ENCODE results near the gene SEMA3G.

SEMA3G gene

DNA sequence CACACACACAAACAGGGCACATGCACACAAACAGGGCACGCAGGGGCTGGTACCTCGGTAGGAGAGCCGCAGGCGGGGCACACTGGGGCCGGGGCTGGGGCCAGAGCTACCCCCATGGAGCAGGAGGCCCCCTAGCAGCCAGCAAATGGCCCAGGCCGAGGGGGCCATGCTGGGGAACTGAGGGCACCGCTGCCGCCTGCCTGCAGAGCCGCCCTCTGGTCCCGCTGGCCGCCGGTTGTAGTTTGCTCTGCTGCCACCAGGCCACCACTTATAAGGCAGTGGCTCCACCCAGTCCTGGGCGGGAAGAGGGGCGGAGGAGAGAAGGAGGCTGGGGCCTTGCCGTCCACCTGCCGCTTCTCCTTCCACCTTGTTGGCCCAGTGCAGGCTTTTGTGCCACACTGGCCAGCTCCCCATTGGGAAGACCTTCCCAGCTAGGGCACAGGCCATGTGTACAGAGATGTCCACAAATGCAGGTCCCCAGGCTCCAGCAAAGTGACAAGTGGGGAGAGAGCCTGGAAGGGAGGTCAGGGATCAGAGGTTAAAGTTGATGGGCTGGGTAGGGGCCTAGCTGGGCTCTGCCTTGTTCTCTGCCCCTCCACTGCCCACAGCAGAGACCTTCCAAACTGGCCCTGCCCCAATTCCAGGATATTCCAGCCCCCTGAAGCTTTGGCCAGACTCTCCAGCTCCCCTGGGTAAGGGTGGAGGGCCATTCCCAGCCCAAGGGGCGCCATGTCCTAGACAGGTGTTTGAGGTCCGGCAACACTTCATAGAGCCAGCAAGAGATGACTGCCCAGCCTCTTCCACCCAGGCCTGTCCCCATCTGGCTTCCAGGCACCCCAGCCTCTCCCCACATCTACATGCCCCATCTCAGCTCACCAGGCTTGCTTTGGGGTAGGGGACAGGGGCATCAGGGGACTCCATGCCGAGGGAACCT is at the start of gene SEMA3G:
Gene SEMA3G (minus strand): TSS at position 244 of the 934 bp plus-strand sequence. CDS start 76 bp downstream, at position 168.
- DNase-seq, result peak; percentile 36 to 65 (median 51)

DNA sequence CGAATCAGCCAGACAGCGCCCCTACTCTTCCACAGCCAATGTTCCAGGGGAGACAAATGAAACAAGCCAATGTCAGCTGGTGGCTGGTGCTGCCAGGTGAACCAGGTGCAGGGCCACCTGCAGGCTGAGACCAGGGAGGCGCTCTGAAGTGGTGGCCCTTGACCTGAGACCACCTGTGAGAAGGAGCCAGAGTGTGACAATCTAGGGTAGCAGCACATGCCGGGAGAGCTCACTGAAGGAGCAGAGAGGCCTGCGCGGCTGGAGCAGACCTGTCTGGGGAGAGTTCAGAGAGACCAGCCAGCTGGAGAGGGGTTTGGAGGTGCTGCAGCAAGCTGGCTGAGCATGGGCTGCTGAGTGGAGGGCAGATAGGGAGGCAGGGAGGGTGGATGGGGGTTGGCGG is 49.5 kb upstream of the SEMA3G start:
- no peak for DNase-seq

DNA sequence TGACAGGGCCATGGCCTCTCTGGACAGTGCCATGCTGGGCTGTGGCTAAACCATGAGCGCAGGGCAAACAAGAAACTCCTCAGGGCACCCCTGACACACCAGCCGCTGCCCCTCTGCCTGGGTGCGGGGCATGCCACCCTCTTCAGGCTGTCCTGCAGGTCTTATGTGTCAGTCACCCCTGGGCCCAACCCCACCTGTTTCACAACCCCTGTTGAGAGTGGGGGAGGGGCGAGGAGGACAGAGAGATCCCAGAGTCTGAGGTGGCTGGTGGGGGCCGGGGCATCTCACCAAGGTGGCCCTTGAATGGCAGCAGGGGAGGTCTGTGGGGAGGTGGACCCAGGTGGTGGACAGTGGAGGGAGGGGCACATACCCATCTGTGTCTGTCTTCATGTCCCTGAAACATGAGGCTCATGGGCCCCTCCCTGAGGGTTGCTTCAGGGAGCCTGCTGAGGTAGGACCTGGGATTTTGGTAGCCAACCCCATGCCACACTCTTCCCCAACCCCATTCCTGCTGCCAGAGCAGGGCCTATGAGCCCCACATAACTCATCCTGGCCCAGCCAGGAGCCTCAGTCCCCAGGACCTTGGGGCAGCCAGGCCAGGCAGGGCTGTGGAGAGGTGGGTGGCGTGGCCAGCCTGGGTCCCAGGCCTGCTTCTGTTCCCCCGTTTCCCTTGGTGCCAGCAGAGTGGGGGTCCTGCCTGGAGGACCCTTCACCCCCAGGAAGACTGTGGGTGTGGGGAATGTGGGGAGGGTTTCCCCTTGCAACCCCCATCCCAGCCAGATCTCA is 48.5 kb upstream of the SEMA3G start:
- DNase-seq, result no peak

DNA sequence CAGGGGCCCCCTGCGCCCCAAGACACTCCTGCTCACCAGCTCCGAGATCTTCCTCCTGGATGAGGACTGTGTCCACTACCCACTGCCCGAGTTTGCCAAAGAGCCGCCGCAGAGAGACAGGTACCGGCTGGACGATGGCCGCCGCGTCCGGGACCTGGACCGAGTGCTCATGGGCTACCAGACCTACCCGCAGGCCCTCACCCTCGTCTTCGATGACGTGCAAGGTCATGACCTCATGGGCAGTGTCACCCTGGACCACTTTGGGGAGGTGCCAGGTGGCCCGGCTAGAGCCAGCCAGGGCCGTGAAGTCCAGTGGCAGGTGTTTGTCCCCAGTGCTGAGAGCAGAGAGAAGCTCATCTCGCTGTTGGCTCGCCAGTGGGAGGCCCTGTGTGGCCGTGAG is 47.2 kb upstream of the SEMA3G start:
- DNase-seq, result no peak

DNA sequence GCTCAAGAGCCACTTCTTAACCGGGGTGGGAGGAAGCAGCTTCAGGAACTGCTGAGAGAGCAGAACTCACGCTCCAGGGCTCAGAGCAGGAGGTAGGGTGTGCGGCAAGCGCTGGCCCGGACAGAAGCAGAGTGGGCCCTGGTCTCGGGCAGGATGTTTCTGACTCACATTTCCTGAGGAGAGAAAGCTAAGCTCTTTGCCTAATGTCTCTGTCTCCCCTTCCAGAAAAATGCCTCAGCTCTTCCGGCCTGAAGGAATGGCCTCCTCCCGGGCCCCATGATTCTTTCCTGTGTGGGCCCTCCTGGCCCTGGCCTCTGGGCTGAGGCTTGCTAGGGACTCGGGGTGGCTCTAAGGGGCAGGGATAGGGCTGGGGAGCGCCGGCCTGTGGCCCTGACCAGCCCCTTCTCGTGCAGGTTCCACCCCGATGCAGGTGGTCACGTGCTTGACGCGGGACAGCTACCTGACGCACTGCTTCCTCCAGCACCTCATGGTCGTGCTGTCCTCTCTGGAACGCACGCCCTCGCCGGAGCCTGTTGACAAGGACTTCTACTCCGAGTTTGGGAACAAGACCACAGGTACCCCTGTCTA is 46.1 kb upstream of the SEMA3G start:
- DNase-seq, result no peak

DNA sequence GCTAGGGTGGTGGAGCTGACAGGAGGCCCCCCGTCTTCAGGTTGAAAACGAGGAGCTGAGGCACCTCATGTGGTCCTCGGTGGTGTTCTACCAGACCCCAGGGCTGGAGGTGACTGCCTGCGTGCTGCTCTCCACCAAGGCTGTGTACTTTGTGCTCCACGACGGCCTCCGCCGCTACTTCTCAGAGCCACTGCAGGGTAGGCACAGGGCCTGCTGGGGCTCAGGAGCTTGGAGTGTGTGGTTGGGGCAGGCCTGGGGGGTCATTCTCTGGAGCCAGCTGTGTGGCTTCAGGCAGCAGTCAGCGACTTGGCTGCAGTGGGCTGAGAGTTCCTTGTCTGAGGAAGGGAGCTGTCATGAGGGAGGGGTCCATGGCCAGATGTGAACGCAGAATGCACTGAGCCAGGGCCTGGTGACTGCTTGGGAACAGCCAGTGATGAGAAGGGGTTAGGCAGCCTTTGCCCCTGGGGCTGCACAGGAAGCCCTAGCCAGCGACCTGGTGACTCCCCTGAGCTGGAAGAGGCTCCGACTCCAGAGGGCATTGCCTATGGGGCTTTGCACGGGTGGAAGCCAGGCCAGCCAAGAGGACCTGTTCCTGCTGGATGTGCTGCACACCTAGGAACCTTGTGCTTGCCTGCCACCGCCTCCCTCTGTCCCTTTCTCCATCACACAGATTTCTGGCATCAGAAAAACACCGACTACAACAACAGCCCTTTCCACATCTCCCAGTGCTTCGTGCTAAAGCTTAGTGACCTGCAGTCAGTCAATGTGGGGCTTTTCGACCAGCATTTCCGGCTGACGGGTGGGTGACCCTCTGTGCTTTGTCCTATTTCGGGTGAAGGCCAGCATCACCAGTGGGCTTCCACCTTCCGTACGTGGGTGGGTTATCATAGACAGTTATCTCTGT is 45.4 kb upstream of the SEMA3G start:
- DNase-seq, result no peak

DNA sequence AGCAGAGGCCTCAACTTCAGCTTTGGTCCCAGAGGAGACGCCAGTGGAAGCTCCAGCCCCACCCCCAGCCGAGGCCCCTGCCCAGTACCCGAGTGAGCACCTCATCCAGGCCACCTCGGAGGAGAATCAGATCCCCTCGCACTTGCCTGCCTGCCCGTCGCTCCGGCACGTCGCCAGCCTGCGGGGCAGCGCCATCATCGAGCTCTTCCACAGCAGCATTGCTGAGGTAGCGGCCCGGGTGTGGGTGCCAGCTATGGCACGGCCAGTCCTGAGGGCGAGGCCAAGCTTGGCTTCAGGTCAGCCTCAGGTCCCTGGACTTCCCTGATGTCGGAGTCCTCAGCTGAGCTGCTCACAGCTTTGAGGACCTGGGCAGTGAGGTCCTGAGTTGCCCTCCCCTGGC is 44.5 kb upstream of the SEMA3G start:
- no peak for DNase-seq

DNA sequence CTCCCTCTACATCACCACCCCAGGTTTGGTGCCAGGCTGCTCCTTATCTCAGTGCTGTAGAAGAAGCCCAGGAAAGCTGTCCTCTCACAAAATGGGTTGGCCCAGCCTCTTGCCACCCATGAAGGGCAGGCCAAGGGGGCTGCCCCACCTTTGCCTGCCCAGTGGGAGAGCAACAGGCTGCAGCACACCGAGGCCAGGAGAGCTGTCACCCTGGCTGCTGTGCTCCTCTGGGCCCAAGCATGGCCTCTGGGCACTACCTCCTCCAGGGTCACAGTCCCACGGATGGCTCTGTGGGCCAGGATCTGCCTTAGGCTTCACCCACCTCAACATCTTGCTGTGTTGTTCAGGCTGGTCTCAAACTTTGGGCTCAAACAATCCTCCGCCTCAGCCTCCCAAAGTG is 43.8 kb upstream of the SEMA3G start:
- no peak for DNase-seq

DNA sequence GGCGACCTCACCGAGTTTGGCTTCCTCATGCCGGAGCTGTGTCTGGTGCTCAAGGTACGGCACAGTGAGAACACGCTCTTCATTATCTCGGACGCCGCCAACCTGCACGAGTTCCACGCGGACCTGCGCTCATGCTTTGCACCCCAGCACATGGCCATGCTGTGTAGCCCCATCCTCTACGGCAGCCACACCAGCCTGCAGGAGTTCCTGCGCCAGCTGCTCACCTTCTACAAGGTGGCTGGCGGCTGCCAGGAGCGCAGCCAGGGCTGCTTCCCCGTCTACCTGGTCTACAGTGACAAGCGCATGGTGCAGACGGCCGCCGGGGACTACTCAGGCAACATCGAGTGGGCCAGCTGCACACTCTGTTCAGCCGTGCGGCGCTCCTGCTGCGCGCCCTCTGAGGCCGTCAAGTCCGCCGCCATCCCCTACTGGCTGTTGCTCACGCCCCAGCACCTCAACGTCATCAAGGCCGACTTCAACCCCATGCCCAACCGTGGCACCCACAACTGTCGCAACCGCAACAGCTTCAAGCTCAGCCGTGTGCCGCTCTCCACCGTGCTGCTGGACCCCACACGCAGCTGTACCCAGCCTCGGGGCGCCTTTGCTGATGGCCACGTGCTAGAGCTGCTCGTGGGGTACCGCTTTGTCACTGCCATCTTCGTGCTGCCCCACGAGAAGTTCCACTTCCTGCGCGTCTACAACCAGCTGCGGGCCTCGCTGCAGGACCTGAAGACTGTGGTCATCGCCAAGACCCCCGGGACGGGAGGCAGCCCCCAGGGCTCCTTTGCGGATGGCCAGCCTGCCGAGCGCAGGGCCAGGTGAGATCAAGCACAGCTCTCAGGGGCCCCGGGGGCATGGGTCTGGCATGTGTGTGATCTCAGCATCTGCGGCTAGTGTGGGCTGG is 43.1 kb upstream of the SEMA3G start:
- no peak for DNase-seq

DNA sequence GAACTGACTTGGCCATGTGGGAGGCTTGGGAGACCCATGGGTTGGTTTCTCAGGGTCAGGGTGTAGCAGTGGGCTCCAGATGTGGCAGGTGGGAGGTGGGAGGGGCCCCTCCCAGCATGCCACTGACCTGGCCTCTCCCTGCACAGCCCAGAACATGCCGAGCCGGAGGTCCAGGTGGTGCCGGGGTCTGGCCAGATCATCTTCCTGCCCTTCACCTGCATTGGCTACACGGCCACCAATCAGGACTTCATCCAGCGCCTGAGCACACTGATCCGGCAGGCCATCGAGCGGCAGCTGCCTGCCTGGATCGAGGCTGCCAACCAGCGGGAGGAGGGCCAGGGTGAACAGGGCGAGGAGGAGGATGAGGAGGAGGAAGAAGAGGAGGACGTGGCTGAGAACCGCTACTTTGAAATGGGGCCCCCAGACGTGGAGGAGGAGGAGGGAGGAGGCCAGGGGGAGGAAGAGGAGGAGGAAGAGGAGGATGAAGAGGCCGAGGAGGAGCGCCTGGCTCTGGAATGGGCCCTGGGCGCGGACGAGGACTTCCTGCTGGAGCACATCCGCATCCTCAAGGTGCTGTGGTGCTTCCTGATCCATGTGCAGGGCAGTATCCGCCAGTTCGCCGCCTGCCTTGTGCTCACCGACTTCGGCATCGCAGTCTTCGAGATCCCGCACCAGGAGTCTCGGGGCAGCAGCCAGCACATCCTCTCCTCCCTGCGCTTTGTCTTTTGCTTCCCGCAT is 42.3 kb upstream of the SEMA3G start:
- no peak for DNase-seq

DNA sequence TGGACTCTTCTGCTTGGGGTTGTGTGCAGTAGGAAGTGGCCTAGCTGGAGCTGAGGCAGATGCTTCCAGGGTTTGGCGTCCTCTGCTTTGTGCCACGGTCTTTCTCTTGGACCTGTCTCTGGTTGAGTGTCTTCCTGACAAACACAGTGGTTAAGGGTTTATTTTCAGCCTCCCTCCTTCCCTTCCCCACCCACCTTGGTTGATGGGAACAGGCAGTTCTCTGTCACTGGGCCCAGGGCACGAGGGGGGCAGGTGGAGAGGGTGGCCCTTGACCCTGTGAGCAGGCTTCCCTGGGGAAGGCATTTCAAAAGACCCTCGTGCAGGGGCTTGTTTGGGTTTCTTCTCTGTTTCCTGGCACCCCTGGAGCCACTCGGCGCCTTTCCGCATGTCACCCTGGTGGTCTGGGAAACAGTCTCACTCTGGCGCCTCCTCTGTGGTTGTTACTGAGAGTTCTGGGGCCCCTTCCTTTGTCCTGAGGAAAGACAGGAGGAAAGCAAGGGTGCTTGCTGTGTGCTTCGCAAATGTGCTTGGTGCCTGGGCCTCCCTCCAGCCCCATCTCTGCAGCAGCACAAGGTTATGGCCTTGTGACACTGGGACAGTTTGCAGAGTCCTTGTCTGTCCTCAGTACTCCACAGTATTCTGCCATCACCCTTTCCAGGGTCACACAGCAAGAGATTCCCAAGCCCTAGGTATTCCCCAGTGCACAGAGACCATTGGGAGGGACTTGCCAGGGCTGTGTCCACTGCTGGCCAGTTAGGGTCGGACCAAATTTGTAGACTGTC is 40.0 kb upstream of the SEMA3G start:
- no peak for DNase-seq

DNA sequence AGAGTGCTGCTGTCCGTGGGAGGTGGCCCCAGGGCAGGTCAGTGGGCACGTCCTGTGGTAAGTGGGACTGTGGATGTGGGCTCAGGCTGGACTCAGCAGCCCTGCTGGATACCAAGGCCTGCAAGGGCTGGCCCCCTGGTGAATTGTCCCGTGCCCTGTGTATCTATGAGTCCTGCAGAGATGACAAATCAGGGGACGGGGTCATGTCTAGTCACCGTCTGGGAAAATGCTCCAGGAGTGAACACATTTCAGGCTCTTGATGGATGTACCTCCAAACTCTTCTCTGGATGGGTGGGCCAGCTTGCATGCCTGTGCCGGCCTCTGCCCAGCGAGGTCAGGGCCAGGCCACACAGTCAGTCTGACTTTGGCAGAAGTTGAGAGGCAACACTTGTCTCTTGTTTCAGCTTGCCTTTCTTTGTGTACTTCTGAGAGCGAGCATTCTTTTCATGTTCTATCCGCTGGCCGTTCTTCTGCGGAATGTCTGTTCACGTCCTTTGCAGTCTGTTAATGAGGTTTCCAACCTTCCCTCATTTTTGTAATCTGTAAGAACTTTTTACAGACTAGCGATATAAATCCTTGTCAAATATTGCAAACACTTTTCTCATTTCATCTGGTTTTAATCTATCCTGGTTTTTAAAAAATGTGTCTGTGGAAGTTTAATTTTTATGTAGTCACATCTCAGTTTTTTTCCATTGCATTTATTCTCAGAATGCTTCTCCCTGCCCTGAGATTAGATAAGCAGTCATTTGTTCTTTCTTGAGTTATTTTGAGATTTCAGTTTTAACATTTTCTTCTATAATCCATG is 38.9 kb upstream of the SEMA3G start:
- DNase-seq, result no peak

DNA sequence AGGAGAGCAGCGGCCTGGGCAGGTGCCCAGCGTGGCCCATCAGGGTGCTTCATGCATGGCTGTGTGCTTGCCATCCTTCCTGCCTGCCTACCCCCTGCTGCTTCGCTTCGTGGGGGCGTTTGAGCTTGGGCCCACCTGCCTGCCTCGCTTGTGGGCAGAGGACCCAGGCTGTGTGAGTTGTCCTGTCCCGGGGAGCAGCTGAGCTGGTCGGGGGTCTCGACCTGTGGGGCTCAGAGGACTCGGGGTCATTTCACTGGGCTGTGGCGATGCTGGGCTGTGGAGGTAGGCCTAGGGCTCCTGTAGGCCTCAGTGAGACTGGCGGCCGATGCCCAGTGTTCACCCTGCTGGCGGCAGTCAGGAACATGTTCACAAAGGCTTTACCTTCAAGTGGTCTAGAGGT is 38.2 kb upstream of the SEMA3G start:
- no peak for DNase-seq

DNA sequence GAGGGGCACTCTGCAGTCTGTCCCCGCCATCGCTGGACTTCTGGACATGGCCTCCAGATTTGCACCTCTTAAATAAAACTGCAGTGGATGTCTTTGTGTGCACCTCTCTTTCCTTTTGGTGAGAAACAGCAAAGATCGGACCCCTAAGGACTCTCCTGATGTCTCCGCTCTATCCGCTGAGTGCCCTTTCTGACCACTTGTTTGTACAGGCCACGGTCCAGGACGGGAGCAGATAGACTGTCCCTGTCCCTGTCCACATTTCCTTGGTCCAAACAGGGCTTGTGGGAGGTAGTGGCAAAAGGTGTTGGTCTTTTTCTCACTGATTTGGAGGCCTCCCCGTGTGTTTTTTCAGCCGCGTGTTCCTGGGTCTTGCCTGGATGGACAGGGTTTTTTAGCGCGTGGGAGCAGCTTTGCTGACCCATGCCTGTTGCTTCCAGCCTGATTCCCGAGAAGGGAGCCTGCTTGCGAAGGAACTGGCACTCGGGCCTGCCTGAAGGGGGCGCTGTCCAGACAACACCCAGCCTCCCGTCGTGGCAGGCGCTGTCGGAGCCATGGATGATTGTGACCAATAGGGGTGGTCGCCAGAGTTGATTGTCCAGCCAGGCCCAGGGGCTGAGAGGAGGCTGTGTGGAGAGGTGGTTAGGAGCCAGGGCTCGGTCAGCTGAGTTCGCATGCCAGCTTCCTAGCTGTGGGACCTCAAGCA is 37.1 kb upstream of the SEMA3G start:
- peak in 1 of 6 experiments; percentile 7 for DNase-seq

DNA sequence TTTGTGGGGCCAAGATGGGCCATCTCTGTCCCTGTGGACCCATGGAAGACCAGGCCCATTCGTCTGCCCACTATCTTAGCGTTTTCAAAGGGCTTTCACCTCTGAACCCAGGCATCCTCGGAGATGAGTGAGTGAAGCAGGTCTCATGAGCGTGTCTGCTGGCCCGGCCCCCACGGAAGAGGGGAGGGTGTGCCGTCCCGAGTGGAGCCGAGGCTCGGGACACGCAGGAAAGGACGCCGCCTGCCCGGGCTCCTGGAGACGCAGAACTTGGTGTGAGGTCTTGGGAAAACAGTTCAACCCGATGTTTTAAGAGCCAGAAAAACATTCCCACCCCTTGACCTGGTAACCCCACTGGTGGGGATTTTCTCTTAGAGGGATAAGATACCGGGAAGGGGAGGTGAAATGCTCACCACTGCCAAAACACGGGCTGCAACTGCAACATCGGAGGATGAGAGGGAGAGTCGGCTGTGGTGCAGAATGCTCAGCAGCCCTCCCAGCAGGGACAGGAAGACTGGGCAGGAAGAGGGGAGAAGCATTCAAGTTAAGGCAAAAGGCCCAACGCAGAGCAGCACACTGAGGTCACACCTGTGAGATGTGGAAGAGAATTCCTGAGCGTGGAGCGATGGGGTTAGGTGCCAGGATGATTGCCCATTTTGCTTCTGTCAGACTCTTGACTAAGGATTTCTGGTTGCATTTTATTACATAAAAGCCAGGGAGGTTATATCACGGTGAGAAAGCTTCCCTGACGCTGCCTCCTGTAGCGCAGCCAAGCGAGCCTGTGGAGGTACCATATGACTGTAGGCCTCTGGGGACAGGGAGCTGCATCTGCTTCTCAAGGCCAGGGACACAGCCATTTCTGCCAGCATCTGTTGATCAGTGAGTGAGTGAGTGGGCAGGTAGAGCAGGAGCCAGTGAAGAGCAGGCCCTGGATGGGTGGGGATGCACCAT is 36.1 kb upstream of the SEMA3G start:
- no peak for DNase-seq

DNA sequence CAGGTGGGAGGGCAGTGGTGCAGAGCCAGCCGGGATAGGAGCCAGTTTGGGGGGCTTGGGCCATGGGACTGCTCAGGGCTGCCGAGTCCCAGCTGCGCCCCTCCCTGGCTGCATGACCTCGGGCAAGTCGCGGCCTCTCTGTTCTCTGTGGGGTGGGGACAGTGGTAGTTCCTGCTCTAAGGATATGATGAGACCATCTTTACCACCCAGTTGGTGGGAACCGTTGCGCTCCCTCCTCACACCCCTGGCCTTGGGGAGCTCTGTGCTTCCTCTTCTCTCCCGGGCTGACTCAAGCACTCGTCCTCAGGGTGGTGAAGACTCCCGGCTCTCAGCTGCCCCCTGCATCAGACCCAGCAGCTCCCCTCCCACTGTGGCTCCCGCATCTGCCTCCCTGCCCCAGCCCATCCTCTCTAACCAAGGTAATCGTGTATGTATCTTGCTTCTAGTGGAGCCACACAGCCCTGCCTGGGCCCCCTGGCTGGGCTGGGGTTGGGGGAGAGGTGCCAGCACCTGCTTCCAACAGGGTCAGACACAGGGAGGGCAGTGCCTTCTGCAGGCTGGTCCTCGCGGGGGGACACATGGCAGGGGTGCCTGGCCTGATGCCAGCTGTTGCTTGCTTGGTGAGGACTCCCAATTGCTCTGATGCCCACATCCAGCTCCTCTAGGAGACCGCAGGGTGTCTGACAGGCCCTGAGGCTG is 35.1 kb upstream of the SEMA3G start:
- DNase-seq, result no peak

Measured in stimulated activated naive CD4-positive, alpha-beta T cell (primary cell).